Vagina (tissue), 2 donors: ENCODE measurements around the gene SCFD2. TPM values are rescaled to one million over a fixed set of nuclear protein-coding genes. Genes with fewer than 3 reads are reported as not detected.

Source experiments
- DNase-seq, 2 donors: peaks; one replicate each; pipeline ENCODE4 v3.0.0-alpha.2; 2017; ENCODE audit errors: extremely low spot score in 2 of 2
- H3K27ac ChIP-seq: fragments of 200-600 bp; sonication (generic); one replicate; pipeline ENCODE4 v1.5.1; 2019
- H3K27me3 ChIP-seq: fragments of 200-600 bp; sonication (generic); one replicate; pipeline ENCODE4 v1.5.1; 2019
- H3K36me3 ChIP-seq, 2 donors: fragments of 200-600 bp; sonication (generic); one replicate each; pipeline ENCODE4 v1.5.1; 2017 to 2019
- H3K4me1 ChIP-seq: fragments of 200-600 bp; sonication (generic); one replicate; pipeline ENCODE4 v1.5.1; 2019
- H3K4me3 ChIP-seq, 2 donors: fragments of 200-600 bp; sonication (generic); 1 replicate in 1 of 2; 2 replicates in 1 of 2; pipeline ENCODE4 v1.5.1; 2016 to 2019
- H3K9me3 ChIP-seq: fragments of 200-600 bp; sonication (generic); one replicate; pipeline ENCODE4 v1.5.1; 2019
- CTCF ChIP-seq, 3 experiments: fragments of 450-650 bp in 2 of 3; fragments of 200-600 bp in 1 of 3; sonication (generic) in 1 of 3; IDR thresholded peaks; one replicate each; pipeline ENCODE4 v1.5.1; 2017 to 2019; ENCODE audit warnings: antibody characterized with exemption in 3 of 3, mild to moderate bottlenecking in 2 of 3, moderate library complexity in 2 of 3
- POLR2A ChIP-seq, 2 donors: fragments of 450-650 bp; IDR thresholded peaks; one replicate each; pipeline ENCODE4 v1.6.1; 2017; ENCODE audit warnings: antibody characterized with exemption in 2 of 2, mild to moderate bottlenecking in 2 of 2, moderate library complexity in 2 of 2
- POLR2AphosphoS5 ChIP-seq, 2 donors: sonication (generic); formaldehyde crosslinking; IDR thresholded peaks; one replicate each; pipeline ENCODE4 v1.9.0; 2017; ENCODE audit warnings: antibody characterized with exemption in 2 of 2, mild to moderate bottlenecking in 2 of 2, low read depth in 1 of 2; ENCODE audit not compliant: insufficient read depth in 1 of 2
- intact Hi-C: fragments of 100-400 bp; cut with DNase I; formaldehyde crosslinking; loops from one replicate; pipeline ENCODE4 v1.15.1; 2023
- total RNA-seq: library from RNA; depleted of rRNA; stranded (reverse); fragments of >200 nt; gene quantifications from one replicate; pipeline ENCODE4 v1.2.3, GENCODE V29; 2016

SCFD2 gene
- total RNA-seq, 1 donor from 2014 or later, result 33.1 TPM

GRCh38 chr4:52990706-52991105 lies 375.2 kb downstream of the SCFD2 start:
- TF ChIP-seq POLR2AphosphoS5 (IDR thresholded peaks at IDR 0.05; ENCODE audit: insufficient read depth in 1 of 2, low read depth in 1 of 2), result no peak
- TF ChIP-seq CTCF (IDR thresholded peaks at IDR 0.05), result no peak
- TF ChIP-seq POLR2A (IDR thresholded peaks at IDR 0.05), result no peak
- intact Hi-C loops, result no loop called here
- DNase-seq, result no peak
- Histone ChIP-seq H3K9me3 (no peaks in the 10 kb centered on the region), H3K4me3 (no peak overlapping the region), H3K36me3 (no peaks in the 10 kb centered on the region), H3K27ac (no peak overlapping the region), H3K4me1 (peaks cover 7% of the 10 kb centered on the region), H3K27me3 (no peaks in the 10 kb centered on the region)

- H3K27me3 ChIP-seq, result no peaks in the 10 kb centered on the region
- TF ChIP-seq POLR2AphosphoS5 (IDR thresholded peaks at IDR 0.05; ENCODE audit: insufficient read depth in 1 of 2, low read depth in 1 of 2) (no peak), CTCF (IDR thresholded peaks at IDR 0.05) (no peak), POLR2A (IDR thresholded peaks at IDR 0.05) (no peak)
- H3K27ac ChIP-seq, result no peak overlapping the region
- intact Hi-C loops, result loop anchor here (10.0 kb wide), 1 partner anchor 755 kb away; no protein-coding TSS in a partner anchor
- no peak overlapping the region for H3K4me3 ChIP-seq
- H3K9me3 ChIP-seq, result no peaks in the 10 kb centered on the region
- no peaks in the 10 kb centered on the region for H3K4me1 ChIP-seq
- DNase-seq, result no peak
- no peaks in the 10 kb centered on the region for H3K36me3 ChIP-seq
Measured at GRCh38 chr4:52989865-52990264, 376.0 kb downstream of the SCFD2 start.

- Histone ChIP-seq H3K4me3 (no peak overlapping the region), H3K27ac (no peak overlapping the region), H3K9me3 (no peaks in the 10 kb centered on the region), H3K27me3 (no peaks in the 10 kb centered on the region), H3K4me1 (peaks cover 14% of the 10 kb centered on the region), H3K36me3 (no peaks in the 10 kb centered on the region)
- DNase-seq, result no peak
- intact Hi-C loops, result loop anchor here (10.0 kb wide), 1 partner anchor 753 kb away; no protein-coding TSS in a partner anchor
- TF ChIP-seq POLR2A (IDR thresholded peaks at IDR 0.05) (no peak), POLR2AphosphoS5 (IDR thresholded peaks at IDR 0.05; ENCODE audit: insufficient read depth in 1 of 2, low read depth in 1 of 2) (no peak), CTCF (IDR thresholded peaks at IDR 0.05) (no peak)
Measured at GRCh38 chr4:52987392-52988056, 378.3 kb downstream of the SCFD2 start.

GRCh38 chr4:52984462-52984881 lies 381.4 kb downstream of the SCFD2 start:
- no peaks in the 10 kb centered on the region for H3K27me3 ChIP-seq
- intact Hi-C loops, result loop anchor here (5.0 to 10.0 kb wide), 2 partner anchors 437 to 750 kb away; no protein-coding TSS in a partner anchor
- TF ChIP-seq POLR2A (IDR thresholded peaks at IDR 0.05) (no peak), POLR2AphosphoS5 (IDR thresholded peaks at IDR 0.05; ENCODE audit: insufficient read depth in 1 of 2, low read depth in 1 of 2) (no peak), CTCF (IDR thresholded peaks at IDR 0.05) (no peak)
- H3K27ac ChIP-seq, result no peak overlapping the region
- peaks cover 14% of the 10 kb centered on the region for H3K4me1 ChIP-seq
- no peak overlapping the region for H3K4me3 ChIP-seq
- no peak for DNase-seq
- H3K36me3 ChIP-seq, result no peaks in the 10 kb centered on the region
- no peaks in the 10 kb centered on the region for H3K9me3 ChIP-seq
